Measurements from ENCODE around the gene LRRC37A2.
"Not testable (repeated sequence)": the region's sequence is repeated elsewhere in the genome, so short reads cannot be mapped to it uniquely, and the experiment has no call there.

DNA sequence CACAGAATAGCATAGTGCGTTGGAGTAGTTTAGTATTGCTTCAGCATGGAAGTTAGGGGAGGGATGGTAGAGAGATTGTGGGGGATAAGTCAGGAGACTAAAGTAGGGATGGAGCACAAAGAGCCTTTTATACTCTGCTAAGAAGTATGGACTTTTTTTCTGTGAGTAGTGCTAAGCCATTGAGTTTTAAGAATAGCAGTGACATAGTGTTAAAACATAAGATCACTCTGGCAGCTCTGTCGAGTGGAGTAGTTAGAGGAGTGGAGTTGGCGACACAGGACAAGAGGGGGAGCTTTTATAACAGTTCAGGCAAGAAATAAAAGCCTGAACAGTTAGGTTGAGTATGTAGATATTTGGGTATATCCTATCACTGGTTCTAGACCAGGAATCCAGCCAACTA is 33.4 kb upstream of the LRRC37A2 start:
- TF ChIP-seq, protein P1, sequence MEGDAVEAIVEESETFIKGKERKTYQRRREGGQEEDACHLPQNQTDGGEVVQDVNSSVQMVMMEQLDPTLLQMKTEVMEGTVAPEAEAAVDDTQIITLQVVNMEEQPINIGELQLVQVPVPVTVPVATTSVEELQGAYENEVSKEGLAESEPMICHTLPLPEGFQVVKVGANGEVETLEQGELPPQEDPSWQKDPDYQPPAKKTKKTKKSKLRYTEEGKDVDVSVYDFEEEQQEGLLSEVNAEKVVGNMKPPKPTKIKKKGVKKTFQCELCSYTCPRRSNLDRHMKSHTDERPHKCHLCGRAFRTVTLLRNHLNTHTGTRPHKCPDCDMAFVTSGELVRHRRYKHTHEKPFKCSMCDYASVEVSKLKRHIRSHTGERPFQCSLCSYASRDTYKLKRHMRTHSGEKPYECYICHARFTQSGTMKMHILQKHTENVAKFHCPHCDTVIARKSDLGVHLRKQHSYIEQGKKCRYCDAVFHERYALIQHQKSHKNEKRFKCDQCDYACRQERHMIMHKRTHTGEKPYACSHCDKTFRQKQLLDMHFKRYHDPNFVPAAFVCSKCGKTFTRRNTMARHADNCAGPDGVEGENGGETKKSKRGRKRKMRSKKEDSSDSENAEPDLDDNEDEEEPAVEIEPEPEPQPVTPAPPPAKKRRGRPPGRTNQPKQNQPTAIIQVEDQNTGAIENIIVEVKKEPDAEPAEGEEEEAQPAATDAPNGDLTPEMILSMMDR (IDR thresholded peaks at IDR 0.05; ENCODE audit: insufficient read depth, low read length, poor library complexity, severe bottlenecking): not testable (repeated sequence)
- TF ChIP-seq EZH2phosphoT487 (conservative IDR thresholded peaks at IDR 0.05; ENCODE audit: low read length): not testable (repeated sequence)
